GM12864 (cell line): ENCODE results near the gene IQSEC1.

ENCODE experiments used
- DNase-seq: peaks from one replicate; pipeline ENCODE4 v3.0.0-alpha.2; 2011; ENCODE audit warnings: low read depth
- H3K4me3 ChIP-seq: 2 replicates; pipeline ENCODE4 v1.5.1; 2011; ENCODE audit warnings: mild to moderate bottlenecking, low read depth, low read length, control low read depth
- TF ChIP-seq, protein P1 (sequence below): IDR thresholded peaks from 2 replicates; pipeline ENCODE4 v1.5.1; 2011; ENCODE audit warnings: low read depth, mild to moderate bottlenecking, moderate library complexity, low read length, control low read depth, inconsistent platforms; ENCODE audit errors: missing control alignments

The IQSEC1 gene

DNA sequence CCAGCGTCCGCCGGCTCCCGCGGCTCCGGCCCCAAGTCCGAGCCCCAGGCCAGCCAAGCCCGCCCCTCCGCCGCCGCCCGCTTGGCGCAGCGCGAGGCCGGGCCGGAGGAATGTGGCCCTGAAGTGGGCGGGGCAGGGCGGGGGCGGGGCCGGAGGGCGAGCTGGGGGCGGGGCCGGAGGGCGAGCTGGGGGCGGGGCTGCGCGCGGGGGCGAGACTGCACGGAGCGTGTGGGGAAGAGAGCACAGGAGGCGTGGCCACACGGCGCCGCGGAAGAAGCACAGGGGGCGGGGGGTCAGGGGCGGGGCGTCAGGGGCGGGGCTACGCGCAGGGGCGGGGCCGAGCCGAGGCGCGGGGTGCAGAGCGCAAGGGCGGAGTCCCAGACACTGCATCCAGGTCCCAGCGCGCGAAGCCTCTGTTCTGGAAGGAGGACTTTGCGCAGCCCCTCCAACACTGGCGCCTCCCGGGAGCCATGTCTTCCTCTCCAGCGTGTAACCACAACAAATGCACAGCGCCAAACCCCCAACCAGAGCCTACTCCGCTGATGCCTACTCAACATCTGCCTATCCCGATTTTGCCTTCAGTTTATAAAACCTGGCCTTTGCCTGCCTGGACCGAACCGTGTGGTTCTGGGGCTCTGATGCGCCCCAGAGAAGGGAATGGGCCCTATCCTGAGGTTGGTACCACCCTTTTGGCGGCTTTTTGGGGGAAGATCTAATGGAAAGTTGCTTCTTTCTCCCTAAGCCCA, 105.5 kb downstream of the IQSEC1 start:
- DNase-seq, result no peak
- TF ChIP-seq, protein P1, sequence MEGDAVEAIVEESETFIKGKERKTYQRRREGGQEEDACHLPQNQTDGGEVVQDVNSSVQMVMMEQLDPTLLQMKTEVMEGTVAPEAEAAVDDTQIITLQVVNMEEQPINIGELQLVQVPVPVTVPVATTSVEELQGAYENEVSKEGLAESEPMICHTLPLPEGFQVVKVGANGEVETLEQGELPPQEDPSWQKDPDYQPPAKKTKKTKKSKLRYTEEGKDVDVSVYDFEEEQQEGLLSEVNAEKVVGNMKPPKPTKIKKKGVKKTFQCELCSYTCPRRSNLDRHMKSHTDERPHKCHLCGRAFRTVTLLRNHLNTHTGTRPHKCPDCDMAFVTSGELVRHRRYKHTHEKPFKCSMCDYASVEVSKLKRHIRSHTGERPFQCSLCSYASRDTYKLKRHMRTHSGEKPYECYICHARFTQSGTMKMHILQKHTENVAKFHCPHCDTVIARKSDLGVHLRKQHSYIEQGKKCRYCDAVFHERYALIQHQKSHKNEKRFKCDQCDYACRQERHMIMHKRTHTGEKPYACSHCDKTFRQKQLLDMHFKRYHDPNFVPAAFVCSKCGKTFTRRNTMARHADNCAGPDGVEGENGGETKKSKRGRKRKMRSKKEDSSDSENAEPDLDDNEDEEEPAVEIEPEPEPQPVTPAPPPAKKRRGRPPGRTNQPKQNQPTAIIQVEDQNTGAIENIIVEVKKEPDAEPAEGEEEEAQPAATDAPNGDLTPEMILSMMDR, result no peak
- peak overlapping the region; percentile 39 for H3K4me3 ChIP-seq

DNA sequence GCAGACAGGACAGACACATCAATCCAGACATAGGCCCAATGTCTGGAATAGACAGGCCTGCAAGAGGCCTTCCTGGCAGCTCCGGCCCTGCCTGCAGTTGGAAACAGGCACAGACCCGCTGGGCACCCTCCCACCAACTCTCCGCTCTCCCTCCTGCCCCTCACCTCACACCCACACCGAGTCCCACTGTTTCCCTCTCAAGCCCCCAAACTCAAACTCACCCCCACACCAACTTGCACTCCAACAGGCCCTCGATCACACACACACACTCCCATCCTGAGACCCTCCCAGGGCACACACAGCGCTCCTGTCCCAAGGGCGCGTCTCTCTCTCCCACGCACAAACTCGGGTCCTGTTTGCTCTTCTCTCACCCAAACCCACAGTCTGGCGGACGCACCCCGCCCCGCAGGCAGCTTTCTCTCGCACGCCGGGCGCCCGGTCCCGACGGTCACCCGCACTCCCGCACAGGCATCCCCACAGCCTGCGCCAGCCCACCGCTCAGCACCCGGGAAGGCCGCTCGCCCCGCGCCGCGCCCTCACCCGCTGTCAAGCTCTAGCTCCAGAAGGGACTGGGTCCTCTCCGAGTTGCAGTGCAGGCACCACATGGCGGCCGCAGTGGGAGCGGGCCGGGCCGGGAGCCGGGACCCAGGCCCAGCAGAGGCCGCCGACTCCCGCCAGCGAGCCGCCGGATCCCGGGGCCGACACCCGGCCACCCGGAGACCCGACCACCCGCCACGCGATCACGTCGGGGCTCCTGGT, 106.2 kb downstream of the IQSEC1 start:
- DNase-seq, result no peak
- TF ChIP-seq, protein P1, result no peak
- H3K4me3 ChIP-seq, result peak overlapping the region; percentile 39

DNA sequence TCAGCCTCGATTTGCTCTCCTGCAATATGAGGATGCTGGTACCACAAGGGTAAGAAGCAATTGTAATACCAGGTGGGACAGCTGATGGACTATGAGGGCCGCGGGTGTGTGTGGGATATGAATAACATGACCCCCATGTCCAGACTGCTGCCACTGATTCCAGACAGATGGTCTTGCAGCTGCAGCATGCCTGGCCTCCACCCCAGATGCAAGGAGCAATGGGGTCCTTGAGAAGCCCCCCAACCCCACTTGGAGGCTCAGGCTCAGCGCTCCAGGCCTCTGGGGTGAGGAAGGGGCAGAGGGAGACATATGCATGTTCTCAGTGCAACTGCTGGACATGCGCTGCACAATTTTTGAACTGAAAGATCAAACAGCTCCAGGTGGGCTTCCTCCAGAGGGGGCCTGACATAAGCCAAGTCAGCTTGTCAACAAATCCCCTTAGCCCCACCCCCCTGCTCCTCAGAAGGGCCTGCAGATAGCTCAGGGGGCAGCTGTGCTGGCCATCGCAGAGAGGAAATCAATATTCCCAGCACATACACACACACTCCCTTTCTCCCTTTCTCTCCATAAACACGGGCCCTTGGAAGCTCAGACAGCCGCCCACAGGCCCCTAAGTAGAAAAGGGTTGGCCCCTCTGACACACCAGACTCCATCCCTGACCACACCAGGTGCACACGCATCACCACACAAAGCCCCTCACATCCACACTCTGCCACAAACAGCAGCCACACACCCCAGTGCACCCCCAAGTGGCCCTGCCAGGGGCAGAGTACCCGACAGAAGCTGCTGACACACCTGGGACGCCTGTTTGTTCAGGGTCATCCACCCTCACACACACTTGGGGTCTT, 107.0 kb downstream of the IQSEC1 start:
- H3K4me3 ChIP-seq, result no peak overlapping the region
- TF ChIP-seq, protein P1, result no peak
- no peak for DNase-seq

DNA sequence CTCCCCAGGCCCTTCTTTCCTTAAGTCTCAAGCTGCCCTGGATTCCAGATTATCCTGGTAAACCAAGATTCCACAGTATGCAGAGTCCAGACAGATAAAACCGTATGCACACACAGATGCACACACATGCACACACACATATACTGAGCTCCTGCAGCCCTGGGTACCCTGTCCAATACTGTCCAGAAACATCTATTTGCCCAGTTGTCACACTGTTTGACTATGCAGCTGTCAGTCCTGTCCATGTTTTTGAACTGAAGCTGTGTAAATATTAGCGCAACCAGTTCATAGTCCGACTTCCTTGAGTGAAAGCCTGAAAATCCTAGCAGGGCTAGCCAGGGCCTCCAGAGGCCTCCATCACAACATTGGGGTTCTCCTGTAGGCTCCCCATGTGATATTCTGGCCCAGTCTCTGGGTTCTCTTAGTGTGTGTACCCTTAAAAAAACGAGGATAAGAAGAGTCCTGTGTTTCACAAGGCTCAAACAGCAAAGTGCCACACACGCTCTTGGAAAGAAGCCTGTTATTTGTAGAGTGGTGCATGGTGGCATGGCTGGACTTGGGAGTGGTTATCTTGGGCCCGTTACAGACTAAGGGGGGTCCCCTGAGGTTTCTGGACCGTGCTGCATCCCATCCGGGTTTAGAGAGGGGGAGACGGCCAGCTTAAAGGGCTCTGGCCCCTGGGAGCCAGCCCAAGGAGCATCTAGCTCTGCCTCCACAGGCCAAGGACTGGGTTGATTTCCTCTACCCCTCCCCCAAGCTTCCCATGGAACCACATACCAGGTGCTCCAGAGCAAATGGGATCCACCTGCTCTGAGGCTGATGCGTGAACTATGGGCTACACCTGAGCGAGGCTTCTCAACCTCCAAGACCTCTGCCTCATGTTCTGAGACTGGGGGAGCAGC, 108.3 kb downstream of the IQSEC1 start:
- DNase-seq, result no peak
- TF ChIP-seq, protein P1, result no peak

DNA sequence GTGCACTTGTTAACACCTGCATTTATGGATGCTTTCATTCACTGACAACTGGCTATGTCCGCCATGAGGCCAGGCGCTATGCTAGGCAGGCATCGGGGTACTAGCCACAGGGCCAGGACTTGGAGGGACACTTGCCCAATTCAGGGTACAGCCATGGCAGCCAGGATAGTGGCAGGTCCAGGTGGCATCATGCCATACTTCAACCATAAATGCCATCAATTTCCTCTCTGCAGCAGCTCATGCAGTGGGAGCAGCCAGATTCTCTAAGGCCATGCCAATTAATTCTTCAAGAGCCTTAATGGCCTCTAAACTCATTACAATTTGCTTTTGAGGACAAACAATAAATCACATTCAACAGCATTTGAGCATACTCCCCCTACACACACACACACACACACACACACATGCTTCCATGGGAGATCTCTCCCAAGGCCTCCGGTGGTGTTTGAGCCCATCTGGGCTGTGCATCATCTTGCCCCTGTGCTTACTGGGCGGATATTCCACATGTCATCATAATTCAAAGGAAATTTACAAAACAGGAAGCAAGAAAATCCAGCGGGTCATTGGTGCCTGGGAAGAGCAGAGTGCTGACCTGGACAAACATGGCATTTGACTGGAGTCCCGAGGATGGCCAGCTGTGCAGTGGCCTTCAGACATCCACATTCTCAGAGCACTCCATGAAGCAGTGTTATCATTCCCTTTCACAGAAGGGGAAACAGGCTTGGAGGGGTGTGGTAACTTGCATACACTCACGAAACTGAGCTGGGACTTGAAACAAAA, 109.1 kb downstream of the IQSEC1 start:
- no peak for DNase-seq
- H3K4me3 ChIP-seq, result no peak overlapping the region
- TF ChIP-seq, protein P1, result no peak

More for the DNA sequence above, 108.3 kb downstream of the IQSEC1 start:
- no peak overlapping the region for H3K4me3 ChIP-seq
